Measurements from ENCODE around the gene FBXO34. TPM values are rescaled to one million over a fixed set of nuclear protein-coding genes. Genes with fewer than 3 reads are reported as not detected.

Gene FBXO34
- total RNA-seq, 4 donors from 2014 or later = 26.2 to 55.9 (median 40.7) TPM

- Histone ChIP-seq H3K27me3 (no peaks in the 10 kb centered on the region), H3K27ac (peak overlapping the region; percentile 73 to 82 (median 80)), H3K36me3 (peaks cover 0 to 8% of the 10 kb centered on the region in 2 donors), H3K4me3 (no peak overlapping the region), H3K4me1 (peaks cover 38 to 46% of the 10 kb centered on the region in 2 donors), H3K9me3 (no peaks in the 10 kb centered on the region)
- intact Hi-C loops (cut with DNase I; ENCODE audit: low total_unique reads) = loop anchor here (10.0 kb wide), 2 partner anchors 285 to 615 kb away; no protein-coding TSS in a partner anchor
- in situ Hi-C loops (cut with MboI; ENCODE audit: low sequenced_read_pairs in 4 of 4) = loop anchor here in 1 of 4 donors (10.0 kb wide), 1 partner anchor 125 kb away; the partner anchor contains the start of gene FBXO34
- no peak for TF ChIP-seq CTCF (IDR thresholded peaks at IDR 0.05 in 4 of 5, conservative IDR thresholded peaks at IDR 0.05 in 1 of 5)
- no peak for TF ChIP-seq POLR2A (IDR thresholded peaks at IDR 0.05)
- ATAC-seq (no peak), DNase-seq (no peak)
Observed at GRCh38 chr14:55399852-55400251, 128.6 kb downstream of the FBXO34 start.

GRCh38 chr14:55401751-55402150 lies 130.5 kb downstream of the FBXO34 start:
- ATAC-seq (no peak), DNase-seq (no peak)
- Histone ChIP-seq H3K4me3 (no peak overlapping the region), H3K9me3 (no peaks in the 10 kb centered on the region), H3K4me1 (peaks cover 45 to 53% of the 10 kb centered on the region in 2 donors), H3K36me3 (no peaks in the 10 kb centered on the region), H3K27ac (peak overlapping the region; percentile 2 to 82 (median 34)), H3K27me3 (no peaks in the 10 kb centered on the region)
- no peak for TF ChIP-seq CTCF (IDR thresholded peaks at IDR 0.05 in 4 of 5, conservative IDR thresholded peaks at IDR 0.05 in 1 of 5)
- no peak for TF ChIP-seq POLR2A (IDR thresholded peaks at IDR 0.05)
- in situ Hi-C loops (cut with MboI; ENCODE audit: low sequenced_read_pairs in 4 of 4) = loop anchor here in 1 of 4 donors (10.0 kb wide), 1 partner anchor 127 kb away; the partner anchor contains the start of gene FBXO34
- intact Hi-C loops (cut with DNase I; ENCODE audit: low total_unique reads) = loop anchor here (10.0 kb wide), 1 partner anchor 617 kb away; no protein-coding TSS in a partner anchor

Other genes starting within 250 kb of the FBXO34 start
- 1 to 10 TPM in 2 of 4 donors, under 1 TPM in 2; 0.72 to 1.2 (median 1.0) TPM for gene WDHD1, start 244.3 kb upstream of the FBXO34 start, total RNA-seq
- 10 to 100 TPM in 3 of 4 donors, 1 to 10 TPM in 1; 9.7 to 19.3 (median 14.3) TPM for gene SOCS4, start 244.2 kb upstream of the FBXO34 start, total RNA-seq
- 10 to 100 TPM; 49.9 to 91.4 (median 68.0) TPM for gene MAPK1IP1L, start 219.8 kb upstream of the FBXO34 start, total RNA-seq
- 100 to 1,000 TPM in 1 of 4 donors, 10 to 100 TPM in 3; 68.0 to 124 (median 80.6) TPM for gene LGALS3, start 142.2 kb upstream of the FBXO34 start, total RNA-seq
- gene DLGAP5, start 79.8 kb upstream of the FBXO34 start, total RNA-seq = not detected
- 10 to 100 TPM; 12.6 to 20.0 (median 15.6) TPM for gene ATG14, start 140.4 kb downstream of the FBXO34 start, total RNA-seq
- not detected for gene TBPL2, start 169.2 kb downstream of the FBXO34 start, total RNA-seq